RWPE2 (cell line): Measurements from ENCODE around the gene DLG3.

Experiments used
- ATAC-seq: fragments of 200-7000 bp; cut with Tn5 transposase; 3 replicates; pipeline ENCODE4 v1.9.1; 2021; ENCODE audit warnings: low read depth
- DNase-seq: peaks from one replicate; pipeline ENCODE4 v3.0.0-alpha.2; 2020; ENCODE audit warnings: low spot score
- H3K27ac ChIP-seq: fragments of 450-650 bp; 2 replicates; pipeline ENCODE4 v1.5.1; 2017; ENCODE audit warnings: mild to moderate bottlenecking; ENCODE audit not compliant: poor library complexity, severe bottlenecking
- H3K27me3 ChIP-seq: fragments of 250-450 bp; sonication (Bioruptor Pico); 2 replicates; pipeline ENCODE4 v1.5.1; 2021; ENCODE audit warnings: mild to moderate bottlenecking, moderate library complexity; ENCODE audit not compliant: insufficient read depth, poor library complexity, severe bottlenecking
- H3K36me3 ChIP-seq: fragments of 250-450 bp; sonication (Bioruptor Pico); 2 replicates; pipeline ENCODE4 v1.5.1; 2020; ENCODE audit warnings: low read depth, mild to moderate bottlenecking, moderate library complexity
- H3K4me1 ChIP-seq: fragments of 250-450 bp; sonication (Bioruptor Pico); 2 replicates; pipeline ENCODE4 v1.5.1; 2021; ENCODE audit warnings: mild to moderate bottlenecking, moderate library complexity; ENCODE audit not compliant: insufficient read depth, poor library complexity, severe bottlenecking
- H3K4me3 ChIP-seq: fragments of 250-450 bp; sonication (Bioruptor Pico); 2 replicates; pipeline ENCODE4 v1.5.1; 2021; ENCODE audit warnings: mild to moderate bottlenecking, moderate library complexity; ENCODE audit not compliant: severe bottlenecking
- H3K9me3 ChIP-seq: fragments of 250-450 bp; sonication (Bioruptor Pico); 2 replicates; pipeline ENCODE4 v1.5.1; 2021; ENCODE audit warnings: mild to moderate bottlenecking, moderate library complexity; ENCODE audit not compliant: severe bottlenecking
- CTCF ChIP-seq: fragments of 450-650 bp; IDR thresholded peaks from one replicate; pipeline ENCODE4 v1.5.1; 2017; ENCODE audit warnings: mild to moderate bottlenecking, moderate library complexity; ENCODE audit not compliant: poor library complexity, severe bottlenecking

Gene DLG3

GRCh38 chrX:70424801-70425200 lies 19.8 kb upstream of the DLG3 start:
- Histone ChIP-seq H3K4me1 (no peaks in the 10 kb centered on the region), H3K9me3 (no peaks in the 10 kb centered on the region), H3K36me3 (no peaks in the 10 kb centered on the region), H3K4me3 (no peak overlapping the region), H3K27me3 (no peaks in the 10 kb centered on the region), H3K27ac (no peak overlapping the region)
- ATAC-seq (no peak), DNase-seq (no peak)
- no peak for TF ChIP-seq CTCF

- no peaks in the 10 kb centered on the region for H3K4me1 ChIP-seq
- no peaks in the 10 kb centered on the region for H3K27me3 ChIP-seq
- H3K4me3 ChIP-seq = no peak overlapping the region
- H3K9me3 ChIP-seq = no peaks in the 10 kb centered on the region
- no peak for DNase-seq
- no peak for TF ChIP-seq CTCF
- no peak overlapping the region for H3K27ac ChIP-seq
- no peaks in the 10 kb centered on the region for H3K36me3 ChIP-seq
- ATAC-seq = no peak
These were observed 18.1 kb upstream of the DLG3 start for GRCh38 chrX:70426286-70427278.

- H3K27ac ChIP-seq = no peak overlapping the region
- ATAC-seq = no peak
- no peak overlapping the region for H3K4me3 ChIP-seq
- H3K9me3 ChIP-seq = no peaks in the 10 kb centered on the region
- TF ChIP-seq CTCF = no peak
- H3K27me3 ChIP-seq = no peaks in the 10 kb centered on the region
- H3K36me3 ChIP-seq = no peaks in the 10 kb centered on the region
- H3K4me1 ChIP-seq = no peaks in the 10 kb centered on the region
- no peak for DNase-seq
These were observed 17.3 kb upstream of the DLG3 start for GRCh38 chrX:70427365-70427764.

- TF ChIP-seq CTCF = no peak
- no peaks in the 10 kb centered on the region for H3K4me1 ChIP-seq
- H3K9me3 ChIP-seq = no peaks in the 10 kb centered on the region
- no peak for DNase-seq
- H3K27me3 ChIP-seq = no peaks in the 10 kb centered on the region
- no peaks in the 10 kb centered on the region for H3K36me3 ChIP-seq
- ATAC-seq = no peak
- no peak overlapping the region for H3K4me3 ChIP-seq
- no peak overlapping the region for H3K27ac ChIP-seq
These were observed 14.9 kb upstream of the DLG3 start for GRCh38 chrX:70429759-70430158.
